ENCODE measurements around the gene SLC8A2.

The SLC8A2 gene

GRCh38 chr19:47497821-47498520, 26.3 kb upstream of the SLC8A2 start:
- DNase-seq, result peak in 1 of 2 experiments; percentile 40
- TF ChIP-seq GATA1 (IDR thresholded peaks at IDR 0.05; ENCODE audit: low read depth, low read length) (no peak), POLR2A (IDR thresholded peaks at IDR 0.05; ENCODE audit: low read length) (no peak)

GRCh38 chr19:47497050-47497766, 25.5 kb upstream of the SLC8A2 start:
- no peak for TF ChIP-seq GATA1 (IDR thresholded peaks at IDR 0.05; ENCODE audit: low read depth, low read length)
- peak; percentile 34 for TF ChIP-seq POLR2A (IDR thresholded peaks at IDR 0.05; ENCODE audit: low read length)
- peak; percentile 91 to 96 for DNase-seq

GRCh38 chr19:47495478-47496372, 24.0 kb upstream of the SLC8A2 start:
- peak in 1 of 2 experiments; percentile 28 for DNase-seq
- TF ChIP-seq GATA1 (IDR thresholded peaks at IDR 0.05; ENCODE audit: low read depth, low read length), result no peak
- TF ChIP-seq POLR2A (IDR thresholded peaks at IDR 0.05; ENCODE audit: low read length), result no peak

- peak; percentile 81 to 82 for DNase-seq
- no peak for TF ChIP-seq GATA1 (IDR thresholded peaks at IDR 0.05; ENCODE audit: low read depth, low read length)
- no peak for TF ChIP-seq POLR2A (IDR thresholded peaks at IDR 0.05; ENCODE audit: low read length)
Observed at GRCh38 chr19:47494729-47495128, 23.0 kb upstream of the SLC8A2 start.

GRCh38 chr19:47494211-47494547, 22.5 kb upstream of the SLC8A2 start:
- TF ChIP-seq POLR2A (IDR thresholded peaks at IDR 0.05; ENCODE audit: low read length), result no peak
- TF ChIP-seq GATA1 (IDR thresholded peaks at IDR 0.05; ENCODE audit: low read depth, low read length), result no peak
- no peak for DNase-seq

- TF ChIP-seq GATA1 (IDR thresholded peaks at IDR 0.05; ENCODE audit: low read depth, low read length), result no peak
- TF ChIP-seq POLR2A (IDR thresholded peaks at IDR 0.05; ENCODE audit: low read length), result no peak
- DNase-seq, result no peak
Observed at GRCh38 chr19:47493378-47494210, 21.9 kb upstream of the SLC8A2 start.

- DNase-seq, result no peak
- TF ChIP-seq GATA1 (IDR thresholded peaks at IDR 0.05; ENCODE audit: low read depth, low read length) (no peak), POLR2A (IDR thresholded peaks at IDR 0.05; ENCODE audit: low read length) (no peak)
Observed at GRCh38 chr19:47492571-47493377, 21.1 kb upstream of the SLC8A2 start.

GRCh38 chr19:47492137-47492533, 20.4 kb upstream of the SLC8A2 start:
- TF ChIP-seq GATA1 (IDR thresholded peaks at IDR 0.05; ENCODE audit: low read depth, low read length), result no peak
- no peak for TF ChIP-seq POLR2A (IDR thresholded peaks at IDR 0.05; ENCODE audit: low read length)
- DNase-seq, result no peak

GRCh38 chr19:47491358-47492136, 19.9 kb upstream of the SLC8A2 start:
- TF ChIP-seq POLR2A (IDR thresholded peaks at IDR 0.05; ENCODE audit: low read length) (no peak), GATA1 (IDR thresholded peaks at IDR 0.05; ENCODE audit: low read depth, low read length) (no peak)
- no peak for DNase-seq

- no peak for TF ChIP-seq GATA1 (IDR thresholded peaks at IDR 0.05; ENCODE audit: low read depth, low read length)
- no peak for TF ChIP-seq POLR2A (IDR thresholded peaks at IDR 0.05; ENCODE audit: low read length)
- DNase-seq, result no peak
Observed at GRCh38 chr19:47490847-47491246, 19.2 kb upstream of the SLC8A2 start.

GRCh38 chr19:47490031-47490430, 18.3 kb upstream of the SLC8A2 start:
- DNase-seq, result peak; percentile 20 to 34
- TF ChIP-seq GATA1 (IDR thresholded peaks at IDR 0.05; ENCODE audit: low read depth, low read length) (no peak), POLR2A (IDR thresholded peaks at IDR 0.05; ENCODE audit: low read length) (no peak)

Data from erythroblast (primary cell).